ENCODE results near the gene STAT1.
"Not testable (repeated sequence)": the region's sequence is repeated elsewhere in the genome, so short reads cannot be mapped to it uniquely, and the experiment has no call there.

The STAT1 gene

GRCh38 chr2:190997526-190998113, 16.4 kb downstream of the STAT1 start:
- Histone ChIP-seq H4K8ac (ENCODE audit: low read depth, low read length) (no peak overlapping the region), H4K5ac (ENCODE audit: low read length) (no peak overlapping the region), H3K27ac (ENCODE audit: low read depth, low read length) (no peak overlapping the region), H3K23ac (ENCODE audit: low read length) (no peak overlapping the region), H3K4me3 (ENCODE audit: low read length) (no peak overlapping the region), H3K9ac (ENCODE audit: low read length) (no peak overlapping the region), H2AK5ac (ENCODE audit: low read length) (no peak overlapping the region), H3K36me3 (ENCODE audit: control insufficient read depth, insufficient read depth, low read length) (peaks cover 7% of the 10 kb centered on the region), H2BK120ac (ENCODE audit: low read depth, low read length) (no peak overlapping the region), H2BK5ac (ENCODE audit: low read length) (no peak overlapping the region), H3K18ac (ENCODE audit: low read length) (no peak overlapping the region), H3K79me2 (ENCODE audit: control insufficient read depth, insufficient read depth, low read length) (no peaks in the 10 kb centered on the region), H3K4ac (ENCODE audit: low read depth, low read length) (no peak overlapping the region), H3K4me1 (ENCODE audit: control insufficient read depth, low read depth, low read length) (no peaks in the 10 kb centered on the region), H3K79me1 (ENCODE audit: low read length) (no peaks in the 10 kb centered on the region), H2BK15ac (replicated peaks; ENCODE audit: low read depth) (no peak overlapping the region), H3K4me2 (ENCODE audit: low read length) (no peak overlapping the region), H3K27me3 (ENCODE audit: insufficient read depth, low read length, poor library complexity) (no peaks in the 10 kb centered on the region), H3K56ac (ENCODE audit: low read length) (no peak overlapping the region)
- WGBS (ENCODE audit: extremely low coverage, insufficient coverage, low lambda C conversion rate) = no CpG with 5 or more reads among the region's 8 CpGs
- no peak for DNase-seq

DNA sequence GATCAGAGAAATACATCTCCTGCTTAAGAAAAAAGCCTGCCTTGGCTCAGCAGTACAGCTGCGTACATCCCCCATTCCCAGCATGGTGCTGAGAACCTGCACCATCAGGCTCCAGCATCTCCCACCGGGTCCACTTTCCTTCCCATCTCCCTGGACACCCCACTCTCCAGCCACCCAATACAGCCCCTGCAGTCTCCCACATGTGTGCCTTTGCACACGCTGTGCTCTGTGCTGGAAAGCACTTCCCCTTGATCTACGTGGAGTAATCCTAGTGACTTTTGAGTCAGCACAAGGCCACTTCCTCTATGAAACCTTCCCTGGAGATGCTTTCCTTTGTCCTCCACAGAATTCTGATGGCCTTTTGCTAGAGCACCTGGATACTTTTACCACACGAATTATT, 17.0 kb downstream of the STAT1 start:
- no peak overlapping the region for H4K8ac ChIP-seq (ENCODE audit: low read depth, low read length)
- H2BK120ac ChIP-seq (ENCODE audit: low read depth, low read length) = no peak overlapping the region
- no peak overlapping the region for H2BK5ac ChIP-seq (ENCODE audit: low read length)
- no peaks in the 10 kb centered on the region for H3K79me1 ChIP-seq (ENCODE audit: low read length)
- no peak overlapping the region for H3K56ac ChIP-seq (ENCODE audit: low read length)
- H2BK15ac ChIP-seq (replicated peaks; ENCODE audit: low read depth) = no peak overlapping the region
- no peak overlapping the region for H3K27ac ChIP-seq (ENCODE audit: low read depth, low read length)
- no peak overlapping the region for H3K9ac ChIP-seq (ENCODE audit: low read length)
- no peaks in the 10 kb centered on the region for H3K79me2 ChIP-seq (ENCODE audit: control insufficient read depth, insufficient read depth, low read length)
- H3K4me1 ChIP-seq (ENCODE audit: control insufficient read depth, low read depth, low read length) = no peaks in the 10 kb centered on the region
- no peak for DNase-seq
- H3K4me3 ChIP-seq (ENCODE audit: low read length) = no peak overlapping the region
- H3K4ac ChIP-seq (ENCODE audit: low read depth, low read length) = no peak overlapping the region
- no peak overlapping the region for H3K23ac ChIP-seq (ENCODE audit: low read length)
- WGBS (ENCODE audit: extremely low coverage, insufficient coverage, low lambda C conversion rate) = no CpG with 5 or more reads among the region's 5 CpGs
- no peak overlapping the region for H2AK5ac ChIP-seq (ENCODE audit: low read length)
- H4K5ac ChIP-seq (ENCODE audit: low read length) = no peak overlapping the region
- H3K36me3 ChIP-seq (ENCODE audit: control insufficient read depth, insufficient read depth, low read length) = peaks cover 7% of the 10 kb centered on the region
- H3K27me3 ChIP-seq (ENCODE audit: insufficient read depth, low read length, poor library complexity) = no peaks in the 10 kb centered on the region
- H3K4me2 ChIP-seq (ENCODE audit: low read length) = no peak overlapping the region
- no peak overlapping the region for H3K18ac ChIP-seq (ENCODE audit: low read length)

DNA sequence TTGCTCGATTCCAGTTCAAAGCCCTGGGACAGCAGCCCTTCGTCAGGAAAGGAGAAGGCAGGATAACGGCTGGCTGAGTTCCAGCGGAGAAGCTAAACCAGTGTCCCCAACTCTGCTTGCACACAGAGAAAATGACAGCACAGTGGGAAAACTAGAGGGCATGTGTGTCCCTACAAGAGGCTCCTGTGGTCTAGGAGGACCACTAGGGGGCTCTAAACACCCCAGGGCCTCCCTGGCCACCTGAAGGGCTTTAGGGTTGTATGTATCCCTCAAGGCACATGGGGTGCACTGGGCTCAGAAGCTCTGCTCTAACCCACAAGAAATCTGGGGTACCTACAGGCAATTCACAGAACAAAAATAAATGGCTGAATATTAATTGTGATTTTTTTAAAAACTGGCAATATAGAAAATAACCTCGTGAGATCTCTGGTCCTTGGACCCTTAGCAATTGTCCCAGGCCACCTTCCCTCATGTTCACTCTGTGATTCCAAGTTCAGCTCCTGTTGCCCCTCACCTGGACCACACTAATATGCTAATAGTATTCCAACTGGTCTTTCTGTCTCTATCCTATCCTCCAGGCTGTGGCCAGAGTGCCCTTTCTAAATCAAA, 17.5 kb downstream of the STAT1 start:
- Histone ChIP-seq H3K9ac (ENCODE audit: low read length) (no peak overlapping the region), H2BK120ac (ENCODE audit: low read depth, low read length) (no peak overlapping the region), H3K79me2 (ENCODE audit: control insufficient read depth, insufficient read depth, low read length) (no peaks in the 10 kb centered on the region), H3K4me2 (ENCODE audit: low read length) (no peak overlapping the region), H2BK5ac (ENCODE audit: low read length) (no peak overlapping the region), H3K18ac (ENCODE audit: low read length) (no peak overlapping the region), H4K5ac (ENCODE audit: low read length) (no peak overlapping the region), H3K4me1 (ENCODE audit: control insufficient read depth, low read depth, low read length) (no peaks in the 10 kb centered on the region), H3K4ac (ENCODE audit: low read depth, low read length) (no peak overlapping the region), H4K8ac (ENCODE audit: low read depth, low read length) (no peak overlapping the region), H2BK15ac (replicated peaks; ENCODE audit: low read depth) (no peak overlapping the region), H3K79me1 (ENCODE audit: low read length) (no peaks in the 10 kb centered on the region), H3K27me3 (ENCODE audit: insufficient read depth, low read length, poor library complexity) (no peaks in the 10 kb centered on the region), H2AK5ac (ENCODE audit: low read length) (no peak overlapping the region), H3K56ac (ENCODE audit: low read length) (no peak overlapping the region), H3K4me3 (ENCODE audit: low read length) (no peak overlapping the region), H3K23ac (ENCODE audit: low read length) (no peak overlapping the region), H3K36me3 (ENCODE audit: control insufficient read depth, insufficient read depth, low read length) (peaks cover 7% of the 10 kb centered on the region), H3K27ac (ENCODE audit: low read depth, low read length) (no peak overlapping the region)
- DNase-seq = peak; percentile 76
- no CpG with 5 or more reads among the region's 5 CpGs for WGBS (ENCODE audit: extremely low coverage, insufficient coverage, low lambda C conversion rate)

DNA sequence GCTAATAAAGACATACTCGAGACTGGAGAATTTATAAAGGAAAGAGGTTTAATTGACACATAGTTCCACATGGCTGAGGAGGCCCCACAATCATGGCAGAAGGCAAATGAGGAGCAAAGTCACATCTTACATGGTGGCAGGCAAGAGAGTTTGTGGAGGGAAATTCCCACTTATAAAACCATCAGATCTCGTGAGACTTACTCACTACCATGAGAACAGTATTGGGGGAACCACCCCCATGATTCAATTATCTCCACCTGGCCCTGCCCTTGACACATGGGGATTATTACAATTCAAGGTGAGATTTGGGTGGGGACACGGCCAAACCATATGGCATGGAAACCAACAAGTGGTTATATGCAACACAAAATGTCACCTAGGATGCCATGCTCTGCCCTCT, 18.7 kb downstream of the STAT1 start:
- H3K4me3 ChIP-seq (ENCODE audit: low read length); H3K4me2 ChIP-seq (ENCODE audit: low read length); DNase-seq; H2AK5ac ChIP-seq (ENCODE audit: low read length); H3K79me1 ChIP-seq (ENCODE audit: low read length); H4K5ac ChIP-seq (ENCODE audit: low read length); H3K36me3 ChIP-seq (ENCODE audit: control insufficient read depth, insufficient read depth, low read length); H3K9ac ChIP-seq (ENCODE audit: low read length); H4K8ac ChIP-seq (ENCODE audit: low read depth, low read length); H2BK120ac ChIP-seq (ENCODE audit: low read depth, low read length); H3K18ac ChIP-seq (ENCODE audit: low read length); H3K27me3 ChIP-seq (ENCODE audit: insufficient read depth, low read length, poor library complexity); H3K4me1 ChIP-seq (ENCODE audit: control insufficient read depth, low read depth, low read length); H2BK15ac ChIP-seq (replicated peaks; ENCODE audit: low read depth); H3K23ac ChIP-seq (ENCODE audit: low read length); H3K4ac ChIP-seq (ENCODE audit: low read depth, low read length); H3K56ac ChIP-seq (ENCODE audit: low read length); H3K79me2 ChIP-seq (ENCODE audit: control insufficient read depth, insufficient read depth, low read length); H3K27ac ChIP-seq (ENCODE audit: low read depth, low read length); H2BK5ac ChIP-seq (ENCODE audit: low read length): not testable (repeated sequence)
- WGBS (ENCODE audit: extremely low coverage, insufficient coverage, low lambda C conversion rate) = no CpG with 5 or more reads among the region's 3 CpGs

GRCh38 chr2:190994148-190994547, 19.8 kb downstream of the STAT1 start:
- Histone ChIP-seq H2BK5ac (ENCODE audit: low read length) (no peak overlapping the region), H3K4me3 (ENCODE audit: low read length) (no peak overlapping the region), H3K9ac (ENCODE audit: low read length) (no peak overlapping the region), H2BK120ac (ENCODE audit: low read depth, low read length) (no peak overlapping the region), H2BK15ac (replicated peaks; ENCODE audit: low read depth) (no peak overlapping the region), H3K27me3 (ENCODE audit: insufficient read depth, low read length, poor library complexity) (no peaks in the 10 kb centered on the region), H3K18ac (ENCODE audit: low read length) (no peak overlapping the region), H3K27ac (ENCODE audit: low read depth, low read length) (no peak overlapping the region), H3K4me2 (ENCODE audit: low read length) (no peak overlapping the region), H4K5ac (ENCODE audit: low read length) (no peak overlapping the region), H2AK5ac (ENCODE audit: low read length) (no peak overlapping the region), H3K56ac (ENCODE audit: low read length) (no peak overlapping the region), H3K23ac (ENCODE audit: low read length) (no peak overlapping the region), H3K79me1 (ENCODE audit: low read length) (no peaks in the 10 kb centered on the region), H3K4ac (ENCODE audit: low read depth, low read length) (no peak overlapping the region), H3K79me2 (ENCODE audit: control insufficient read depth, insufficient read depth, low read length) (no peaks in the 10 kb centered on the region), H3K4me1 (ENCODE audit: control insufficient read depth, low read depth, low read length) (no peaks in the 10 kb centered on the region), H3K36me3 (ENCODE audit: control insufficient read depth, insufficient read depth, low read length) (peaks cover 7% of the 10 kb centered on the region), H4K8ac (ENCODE audit: low read depth, low read length) (no peak overlapping the region)
- WGBS (ENCODE audit: extremely low coverage, insufficient coverage, low lambda C conversion rate) = no CpG with 5 or more reads among the region's 7 CpGs
- no peak for DNase-seq

DNA sequence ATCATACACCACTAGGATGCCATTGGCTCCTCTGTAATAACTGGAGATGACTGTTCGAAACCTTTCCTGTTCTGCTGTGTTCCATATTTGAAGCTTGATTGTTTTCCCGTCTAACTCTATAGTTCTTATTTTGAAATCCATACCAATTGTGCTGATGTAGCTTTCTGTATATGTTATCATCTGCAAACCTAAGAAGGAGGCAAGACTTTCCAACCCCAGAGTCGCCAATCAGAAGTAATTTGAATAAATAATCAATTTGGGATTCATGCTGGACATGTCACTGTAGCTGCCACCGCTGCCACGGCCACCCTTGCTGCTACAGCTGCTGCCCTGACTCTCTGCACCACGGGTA, 20.7 kb downstream of the STAT1 start:
- no peak overlapping the region for H2BK15ac ChIP-seq (replicated peaks; ENCODE audit: low read depth)
- H3K27ac ChIP-seq (ENCODE audit: low read depth, low read length) = no peak overlapping the region
- H3K36me3 ChIP-seq (ENCODE audit: control insufficient read depth, insufficient read depth, low read length) = peaks cover 7% of the 10 kb centered on the region
- no peak overlapping the region for H2BK120ac ChIP-seq (ENCODE audit: low read depth, low read length)
- H3K18ac ChIP-seq (ENCODE audit: low read length) = no peak overlapping the region
- no peak overlapping the region for H4K5ac ChIP-seq (ENCODE audit: low read length)
- no CpG with 5 or more reads among the region's 6 CpGs for WGBS (ENCODE audit: extremely low coverage, insufficient coverage, low lambda C conversion rate)
- H3K4me3 ChIP-seq (ENCODE audit: low read length) = no peak overlapping the region
- H3K79me1 ChIP-seq (ENCODE audit: low read length) = no peaks in the 10 kb centered on the region
- no peak overlapping the region for H2BK5ac ChIP-seq (ENCODE audit: low read length)
- no peak overlapping the region for H3K9ac ChIP-seq (ENCODE audit: low read length)
- no peak overlapping the region for H3K23ac ChIP-seq (ENCODE audit: low read length)
- no peak overlapping the region for H3K4me2 ChIP-seq (ENCODE audit: low read length)
- DNase-seq = no peak
- no peaks in the 10 kb centered on the region for H3K79me2 ChIP-seq (ENCODE audit: control insufficient read depth, insufficient read depth, low read length)
- H3K56ac ChIP-seq (ENCODE audit: low read length) = no peak overlapping the region
- H3K4ac ChIP-seq (ENCODE audit: low read depth, low read length) = no peak overlapping the region
- H3K4me1 ChIP-seq (ENCODE audit: control insufficient read depth, low read depth, low read length) = no peaks in the 10 kb centered on the region
- H2AK5ac ChIP-seq (ENCODE audit: low read length) = no peak overlapping the region
- H4K8ac ChIP-seq (ENCODE audit: low read depth, low read length) = no peak overlapping the region
- no peaks in the 10 kb centered on the region for H3K27me3 ChIP-seq (ENCODE audit: insufficient read depth, low read length, poor library complexity)
